ENCODE data around the gene LOXL3.

- TF ChIP-seq CTCF (IDR thresholded peaks at IDR 0.05; ENCODE audit: low read depth, low read length, poor library complexity, severe bottlenecking) (no peak), EZH2phosphoT487 (IDR thresholded peaks at IDR 0.05; ENCODE audit: borderline replicate concordance, low read length) (no peak)
Measured at GRCh38 chr2:74535440-74535965, 18.2 kb downstream of the LOXL3 start.

All from DOHH2 (cell line).